KMS-11 (cell line): ENCODE data around the gene RAB36.

ENCODE experiments used
- H2AFZ ChIP-seq: fragments of 200-600 bp; sonication (generic); 2 replicates; pipeline ENCODE4 v1.6.1; 2016; ENCODE audit warnings: antibody characterized with exemption, mixed run types, low read depth
- H3K27ac ChIP-seq: fragments of 200-600 bp; sonication (generic); 2 replicates; pipeline ENCODE4 v1.6.1; 2016; ENCODE audit warnings: mild to moderate bottlenecking, mixed run types
- H3K27me3 ChIP-seq: fragments of 200-600 bp; sonication (generic); 2 replicates; pipeline ENCODE4 v1.6.1; 2017; ENCODE audit warnings: mild to moderate bottlenecking, low read depth, mixed run types, moderate library complexity; ENCODE audit not compliant: insufficient read depth
- H3K36me3 ChIP-seq: fragments of 200-600 bp; sonication (generic); 2 replicates; pipeline ENCODE4 v1.6.1; 2017; ENCODE audit warnings: mild to moderate bottlenecking, mixed run types; ENCODE audit not compliant: insufficient read depth
- H3K4me1 ChIP-seq: fragments of 200-600 bp; sonication (generic); 2 replicates; pipeline ENCODE4 v1.6.1; 2016; ENCODE audit warnings: mild to moderate bottlenecking, low read depth, mixed run types; ENCODE audit not compliant: poor library complexity, severe bottlenecking
- H3K4me2 ChIP-seq: fragments of 200-600 bp; sonication (generic); 2 replicates; pipeline ENCODE4 v1.7.0; 2016; ENCODE audit warnings: mild to moderate bottlenecking, mixed run types
- H3K4me3 ChIP-seq: fragments of 200-600 bp; sonication (generic); IDR thresholded peaks from 2 replicates; pipeline ENCODE4 v1.6.1; 2017; ENCODE audit warnings: low read depth, low read length, mixed read lengths; ENCODE audit not compliant: insufficient read depth
- H3K79me2 ChIP-seq: fragments of 200-600 bp; sonication (generic); 2 replicates; pipeline ENCODE4 v1.6.1; 2016; ENCODE audit warnings: low read depth, mixed run types; ENCODE audit not compliant: insufficient read depth
- H3K9ac ChIP-seq: fragments of 200-600 bp; sonication (generic); 2 replicates; pipeline ENCODE4 v1.6.1; 2016; ENCODE audit warnings: mild to moderate bottlenecking, mixed run types
- H4K20me1 ChIP-seq: fragments of 200-600 bp; sonication (generic); 2 replicates; pipeline ENCODE4 v1.6.1; 2016; ENCODE audit warnings: mild to moderate bottlenecking, mixed run types; ENCODE audit not compliant: insufficient read depth
- TF ChIP-seq, protein P1 (sequence below): fragments of 200-600 bp; sonication (generic); conservative IDR thresholded peaks from 2 replicates; pipeline ENCODE4 v1.6.1; 2017; ENCODE audit warnings: low read depth, mild to moderate bottlenecking, antibody characterized with exemption, low read length, moderate library complexity, mixed read lengths

The RAB36 gene

DNA sequence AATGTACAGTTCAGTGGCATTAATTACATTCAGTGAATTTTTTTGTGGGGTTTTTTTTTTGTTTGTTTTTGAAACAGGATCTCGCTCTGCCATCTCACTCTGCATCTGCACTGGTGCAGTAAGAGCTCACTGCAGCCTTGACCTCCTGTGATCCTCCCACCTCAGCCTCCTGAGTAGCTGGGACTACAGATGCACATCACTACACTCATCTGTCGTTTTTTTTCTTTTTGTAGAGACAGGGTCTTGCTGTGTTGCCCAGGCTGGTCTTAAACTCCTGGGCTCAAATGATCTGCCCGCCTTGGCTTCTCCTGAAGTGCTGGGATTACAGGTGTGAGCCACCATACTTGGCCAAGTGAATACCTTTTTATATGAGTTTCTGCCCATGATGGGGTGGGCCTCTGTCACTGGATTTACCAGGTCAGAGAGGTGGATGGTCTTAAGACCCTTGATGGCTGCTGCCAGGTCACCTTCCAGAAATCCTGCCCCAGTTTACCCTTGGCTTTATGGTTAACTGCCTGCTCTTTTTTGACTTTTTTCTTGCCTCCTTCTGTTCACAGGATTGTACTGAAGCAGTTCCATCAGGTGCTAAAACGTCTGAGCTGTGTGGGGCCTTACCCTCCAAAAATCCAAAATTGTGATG is 57.7 kb downstream of the RAB36 start:
- Histone ChIP-seq H2AFZ (no peak overlapping the region), H3K4me3 (no peak overlapping the region), H3K79me2 (peaks cover 96% of the 10 kb centered on the region), H3K27ac (no peak overlapping the region), H3K36me3 (no peaks in the 10 kb centered on the region), H4K20me1 (peaks cover 15% of the 10 kb centered on the region), H3K4me1 (peaks cover 18% of the 10 kb centered on the region), H3K27me3 (no peaks in the 10 kb centered on the region), H3K9ac (no peak overlapping the region), H3K4me2 (no peak overlapping the region)
- TF ChIP-seq, protein P1, sequence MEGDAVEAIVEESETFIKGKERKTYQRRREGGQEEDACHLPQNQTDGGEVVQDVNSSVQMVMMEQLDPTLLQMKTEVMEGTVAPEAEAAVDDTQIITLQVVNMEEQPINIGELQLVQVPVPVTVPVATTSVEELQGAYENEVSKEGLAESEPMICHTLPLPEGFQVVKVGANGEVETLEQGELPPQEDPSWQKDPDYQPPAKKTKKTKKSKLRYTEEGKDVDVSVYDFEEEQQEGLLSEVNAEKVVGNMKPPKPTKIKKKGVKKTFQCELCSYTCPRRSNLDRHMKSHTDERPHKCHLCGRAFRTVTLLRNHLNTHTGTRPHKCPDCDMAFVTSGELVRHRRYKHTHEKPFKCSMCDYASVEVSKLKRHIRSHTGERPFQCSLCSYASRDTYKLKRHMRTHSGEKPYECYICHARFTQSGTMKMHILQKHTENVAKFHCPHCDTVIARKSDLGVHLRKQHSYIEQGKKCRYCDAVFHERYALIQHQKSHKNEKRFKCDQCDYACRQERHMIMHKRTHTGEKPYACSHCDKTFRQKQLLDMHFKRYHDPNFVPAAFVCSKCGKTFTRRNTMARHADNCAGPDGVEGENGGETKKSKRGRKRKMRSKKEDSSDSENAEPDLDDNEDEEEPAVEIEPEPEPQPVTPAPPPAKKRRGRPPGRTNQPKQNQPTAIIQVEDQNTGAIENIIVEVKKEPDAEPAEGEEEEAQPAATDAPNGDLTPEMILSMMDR = no peak

DNA sequence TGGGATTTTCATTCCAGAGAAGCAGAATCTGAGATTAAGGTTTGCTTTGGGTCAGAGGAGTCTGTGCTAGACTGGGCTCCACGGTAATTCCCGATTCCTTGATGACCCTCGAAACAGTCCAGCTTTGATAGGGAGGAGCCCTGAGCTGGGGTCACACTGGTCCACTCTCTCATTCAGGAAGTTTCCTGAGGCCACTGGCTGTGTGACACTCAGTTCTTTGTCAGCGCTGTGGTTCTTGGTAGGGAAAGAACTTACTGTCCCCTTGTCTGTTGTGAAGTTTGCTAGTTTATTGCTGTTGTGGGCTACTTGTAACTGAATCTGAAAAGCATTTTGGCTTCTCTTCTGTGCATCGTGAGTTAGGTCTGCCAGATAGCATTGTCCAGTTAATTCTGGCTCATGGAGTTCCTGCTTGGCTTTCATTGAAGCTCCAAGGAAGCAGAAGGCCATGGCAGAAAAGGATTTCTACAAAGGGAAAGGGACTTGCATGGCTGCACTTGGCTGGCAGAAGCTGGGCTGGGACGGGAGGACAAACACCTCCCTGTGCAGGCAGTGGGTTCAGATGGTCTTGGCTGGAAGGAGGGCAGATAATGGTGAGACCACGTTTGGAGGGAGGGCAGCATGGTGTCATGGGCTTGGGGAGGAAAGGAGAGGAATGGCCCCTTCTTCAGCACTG is 58.3 kb downstream of the RAB36 start:
- Histone ChIP-seq H3K4me3 (no peak overlapping the region), H3K27me3 (no peaks in the 10 kb centered on the region), H3K27ac (no peak overlapping the region), H2AFZ (no peak overlapping the region), H3K79me2 (peaks cover 96% of the 10 kb centered on the region), H3K4me1 (peaks cover 18% of the 10 kb centered on the region), H3K36me3 (no peaks in the 10 kb centered on the region), H3K4me2 (no peak overlapping the region), H3K9ac (no peak overlapping the region), H4K20me1 (peaks cover 15% of the 10 kb centered on the region)
- TF ChIP-seq, protein P1 = no peak

DNA sequence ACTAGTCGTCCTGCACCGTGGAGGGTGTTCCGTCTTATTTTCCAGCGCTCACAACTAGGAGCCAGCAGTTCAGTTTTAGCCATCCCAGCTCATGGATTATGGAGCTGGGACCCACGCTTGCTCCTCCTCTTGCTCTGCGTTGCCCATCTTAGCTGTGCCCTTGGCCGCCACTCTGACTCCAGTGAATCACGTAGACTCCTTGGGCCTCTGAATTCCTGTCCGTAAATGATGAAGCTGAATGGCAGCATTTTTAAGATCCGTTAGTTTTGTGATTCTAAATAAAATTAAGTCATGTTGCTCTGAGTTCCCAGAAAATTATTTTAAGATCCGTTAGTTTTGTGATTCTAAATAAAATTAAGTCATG is 58.8 kb downstream of the RAB36 start:
- Histone ChIP-seq H3K9ac (no peak overlapping the region), H3K36me3 (no peaks in the 10 kb centered on the region), H2AFZ (no peak overlapping the region), H3K27ac (no peak overlapping the region), H3K4me2 (no peak overlapping the region), H4K20me1 (peaks cover 15% of the 10 kb centered on the region), H3K79me2 (peaks cover 96% of the 10 kb centered on the region), H3K4me3 (no peak overlapping the region), H3K27me3 (no peaks in the 10 kb centered on the region), H3K4me1 (peaks cover 18% of the 10 kb centered on the region)
- TF ChIP-seq, protein P1 = no peak

DNA sequence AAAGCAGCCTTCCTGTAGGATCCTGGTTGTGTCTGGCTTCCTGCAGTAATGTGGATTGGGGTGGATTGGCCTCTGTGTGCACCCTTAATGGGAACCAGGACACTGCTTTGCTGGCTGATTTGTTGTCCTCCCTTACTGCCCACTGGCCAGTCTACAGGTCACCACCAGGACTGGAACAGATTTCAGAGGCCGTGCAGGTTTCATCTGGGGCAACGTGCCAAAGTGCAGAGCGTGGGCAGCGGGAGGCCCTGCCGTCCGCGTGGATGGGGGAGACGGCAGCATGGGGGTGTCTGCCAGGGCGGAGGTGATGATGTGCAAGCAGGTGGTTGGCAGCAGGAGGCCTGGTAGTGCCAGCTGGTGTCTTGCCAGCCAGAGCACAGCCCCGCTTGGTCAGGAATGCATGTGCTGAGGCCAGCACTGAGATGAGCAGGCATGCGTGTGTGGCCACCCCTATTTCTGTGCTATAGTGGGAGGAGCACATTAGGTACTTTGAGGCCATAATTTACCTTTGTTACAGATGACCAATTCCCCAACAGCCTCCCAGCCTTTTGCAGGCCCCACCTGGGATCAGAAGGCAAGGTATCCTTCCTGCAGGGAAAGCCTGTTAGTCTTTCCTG is 59.4 kb downstream of the RAB36 start:
- H3K4me1 ChIP-seq = peaks cover 18% of the 10 kb centered on the region
- no peak overlapping the region for H3K4me2 ChIP-seq
- H2AFZ ChIP-seq = no peak overlapping the region
- TF ChIP-seq, protein P1 = no peak
- H3K9ac ChIP-seq = no peak overlapping the region
- no peak overlapping the region for H3K4me3 ChIP-seq
- no peaks in the 10 kb centered on the region for H3K36me3 ChIP-seq
- H4K20me1 ChIP-seq = peaks cover 15% of the 10 kb centered on the region
- H3K27me3 ChIP-seq = no peaks in the 10 kb centered on the region
- H3K27ac ChIP-seq = no peak overlapping the region
- H3K79me2 ChIP-seq = peaks cover 96% of the 10 kb centered on the region
